GM21381 (cell line): ENCODE measurements around the gene FAM240B.

ENCODE experiments used
- ATAC-seq: cut with Tn5 transposase; IDR thresholded peaks from one replicate; pipeline ENCODE4 v1.9.1; 2021; ENCODE audit warnings: mild to moderate bottlenecking, moderate library complexity; ENCODE audit not compliant: unreplicated experiment

FAM240B gene

DNA sequence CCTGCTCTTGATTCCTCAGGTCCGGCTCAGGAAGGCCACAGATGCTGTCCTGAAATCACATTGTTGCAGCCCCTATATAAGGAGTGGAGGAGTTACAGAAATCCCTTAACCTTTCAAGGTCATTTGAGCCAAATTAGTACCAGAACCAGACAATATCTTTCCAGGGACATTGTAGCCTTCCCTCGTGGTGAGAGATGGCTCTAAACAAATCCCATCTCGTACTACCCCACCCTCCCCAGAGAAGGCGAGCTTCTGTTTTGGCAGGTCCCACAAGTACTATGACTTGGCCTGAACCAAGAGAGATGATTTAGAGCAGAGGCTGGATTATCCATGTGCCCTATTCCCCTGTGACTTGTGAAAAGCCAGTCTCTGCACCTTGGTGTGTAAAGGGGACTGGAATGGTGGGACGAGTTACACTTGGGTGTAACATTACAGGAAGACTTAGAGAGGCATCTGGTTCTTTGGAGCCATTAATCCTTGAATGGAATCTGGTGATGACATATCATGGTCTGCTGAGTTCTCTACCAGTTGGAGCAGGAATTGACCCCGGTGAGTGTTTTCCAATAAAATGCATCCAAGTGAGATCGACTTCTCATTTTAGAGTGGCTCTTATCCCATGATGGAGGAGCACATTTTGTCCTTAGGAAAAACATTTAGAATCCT lies at the start of gene FAM240B:
Gene FAM240B, minus strand, starts transcription at position 51 of the 663 bp plus-strand sequence. CDS start 16,134 bp downstream, outside the sequence.
- no peak for ATAC-seq

DNA sequence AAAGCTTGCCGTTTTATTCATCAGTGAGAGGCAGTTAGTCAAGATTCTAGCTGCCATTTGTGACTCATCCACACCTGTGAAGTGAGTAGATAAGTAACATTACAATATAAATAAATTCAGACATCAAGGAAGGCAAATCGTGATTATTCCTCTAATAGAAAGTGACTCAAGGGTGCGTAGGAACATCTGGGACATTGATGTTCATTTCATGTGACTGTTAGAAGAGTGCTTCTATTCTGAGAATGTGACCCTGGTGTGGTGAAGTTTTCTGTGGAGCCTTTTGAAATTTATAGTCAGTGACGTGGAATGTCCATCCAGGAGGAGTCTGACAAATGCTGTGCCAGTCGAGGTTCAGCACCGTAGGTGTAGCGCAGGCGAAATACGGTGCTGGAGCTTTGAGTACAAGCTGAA lies 48.4 kb upstream of the FAM240B start:
- no peak for ATAC-seq

DNA sequence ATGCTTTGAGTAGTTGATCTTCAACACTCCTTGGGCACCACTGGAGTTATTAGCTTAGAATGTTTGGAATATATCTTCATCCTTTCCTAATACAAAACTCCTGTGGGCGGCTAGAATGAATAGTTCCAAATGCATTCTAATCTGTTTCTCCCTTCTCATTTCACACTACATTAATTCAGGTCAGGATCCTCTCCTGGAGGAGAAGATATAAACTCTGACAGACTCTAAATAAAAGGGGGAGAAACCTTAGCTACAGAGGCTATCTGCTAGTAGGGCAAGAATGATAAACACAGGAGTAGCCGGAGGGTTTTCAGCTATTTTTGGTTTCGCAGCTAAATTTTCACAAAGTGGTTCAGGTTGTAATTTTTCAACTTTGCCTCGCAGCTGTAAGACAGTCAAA lies 45.2 kb upstream of the FAM240B start:
- no peak for ATAC-seq

GRCh38 chr9:38761999-38762398 lies 42.1 kb upstream of the FAM240B start:
- no peak for ATAC-seq

- no peak for ATAC-seq
Measured at GRCh38 chr9:38761339-38761738, 41.4 kb upstream of the FAM240B start.

DNA sequence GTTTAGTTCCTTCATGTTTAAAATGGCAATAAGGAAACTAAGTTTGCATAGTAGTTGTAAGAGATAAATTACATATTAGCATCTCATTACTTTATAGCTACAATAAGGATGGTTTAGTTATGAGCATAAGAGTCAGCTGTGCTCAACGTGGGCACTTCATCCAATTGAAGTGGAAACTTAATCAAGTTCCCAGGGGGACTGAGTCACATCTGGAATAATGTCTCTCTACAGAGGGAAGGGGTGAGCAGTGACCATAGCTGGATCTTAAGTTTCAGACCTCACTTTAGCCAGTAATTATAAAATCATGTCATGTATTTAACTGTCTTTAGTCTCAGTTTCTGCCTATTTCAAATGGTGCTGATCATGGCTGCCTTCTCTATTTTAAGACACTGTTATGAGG lies 36.8 kb upstream of the FAM240B start:
- no peak for ATAC-seq

- ATAC-seq: no peak
Measured at GRCh38 chr9:38747941-38748340, 28.0 kb upstream of the FAM240B start.

DNA sequence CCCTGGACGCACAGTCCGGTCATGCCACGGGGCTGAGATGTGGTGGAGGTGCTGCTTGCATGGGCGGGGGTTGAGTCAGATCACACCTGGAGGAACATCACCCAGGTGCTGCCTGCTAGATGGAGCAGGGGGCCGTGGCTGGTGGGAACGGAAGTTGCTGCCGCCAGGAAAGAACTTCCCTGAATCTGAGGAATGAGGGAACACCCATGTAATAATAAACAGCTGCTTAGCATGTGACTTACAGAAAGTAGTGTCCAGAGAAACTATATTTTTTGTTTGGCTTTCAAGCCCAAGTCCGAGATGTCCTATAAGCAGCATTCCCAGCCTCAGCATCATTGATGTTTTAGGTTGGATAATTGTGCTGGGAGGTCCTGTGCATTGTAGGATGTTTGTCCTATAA lies 27.1 kb upstream of the FAM240B start:
- no peak for ATAC-seq

DNA sequence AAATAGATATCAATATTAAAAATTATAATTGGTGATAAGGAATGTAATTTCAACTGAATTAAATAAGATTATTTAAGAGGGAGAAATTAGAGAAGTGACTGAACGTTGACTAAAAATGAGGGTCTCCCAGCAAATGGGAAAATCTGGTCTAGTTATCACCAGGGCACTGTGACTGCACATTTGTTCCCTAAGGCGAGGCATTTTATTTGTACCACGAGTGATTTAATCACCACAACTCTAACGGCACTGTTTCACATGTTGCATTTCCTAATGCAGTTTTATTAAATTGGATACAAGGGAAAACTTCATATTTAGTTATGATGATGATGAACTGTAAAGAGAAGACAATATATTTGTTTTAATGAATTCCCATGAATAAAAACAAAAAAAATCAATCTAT lies 26.4 kb upstream of the FAM240B start:
- no peak for ATAC-seq

DNA sequence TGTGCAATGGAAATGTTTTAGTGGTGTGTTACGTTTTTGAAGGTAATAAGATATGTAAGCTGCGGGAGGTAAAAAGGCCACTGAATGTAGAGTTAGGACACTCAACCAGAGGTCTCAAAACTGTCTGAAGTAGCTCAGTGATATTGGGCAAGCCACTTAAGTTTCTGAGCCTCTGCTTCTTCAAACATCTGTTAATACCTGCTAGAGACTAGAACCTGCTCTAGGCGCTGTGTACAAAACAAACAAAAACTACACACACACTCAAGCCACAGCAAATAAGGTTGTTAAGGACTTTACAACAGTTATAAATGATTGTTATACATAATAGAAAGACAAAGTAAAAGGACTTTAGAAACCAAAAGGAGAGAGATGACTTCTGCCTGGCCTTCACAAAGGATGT lies 24.6 kb upstream of the FAM240B start:
- no peak for ATAC-seq

DNA sequence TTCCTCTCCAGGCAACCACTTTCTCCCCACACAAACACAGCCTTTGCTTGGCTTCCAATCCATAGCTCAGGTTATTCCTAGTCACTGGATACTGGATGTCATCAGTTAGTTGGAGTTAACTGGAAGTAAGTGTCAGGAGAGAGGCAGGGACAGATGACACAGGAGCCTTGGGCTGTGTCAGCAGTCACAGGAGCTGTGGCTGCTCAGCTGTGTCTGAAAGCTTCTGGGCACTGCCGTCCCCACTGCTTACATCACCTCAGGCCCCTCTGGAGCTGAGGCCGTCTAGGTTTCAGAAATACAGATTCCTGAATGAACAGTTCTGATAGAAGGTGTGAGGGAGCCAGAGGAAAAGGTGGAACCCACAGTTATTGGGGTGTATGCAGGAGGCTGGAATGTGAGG lies 17.3 kb upstream of the FAM240B start:
- no peak for ATAC-seq

DNA sequence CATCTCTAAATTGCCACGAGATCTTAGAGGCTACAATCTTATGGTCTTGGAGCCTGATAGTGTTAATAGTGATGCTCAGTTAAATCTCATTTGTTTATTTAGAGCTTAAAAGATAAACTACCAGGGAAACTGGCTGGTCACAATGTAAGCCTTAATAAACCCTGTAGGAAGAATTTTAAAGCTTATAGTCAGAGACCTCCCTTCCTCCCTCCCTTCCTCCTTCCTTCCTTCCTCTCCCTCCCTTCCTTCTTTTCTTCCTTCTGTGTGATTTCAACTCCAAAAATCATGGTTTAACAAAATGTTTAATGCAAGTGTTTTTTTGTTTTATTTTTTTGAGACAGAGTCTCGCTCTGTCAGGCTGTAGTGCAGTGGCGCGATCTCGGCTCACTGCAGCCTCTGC lies 14.9 kb upstream of the FAM240B start:
- no peak for ATAC-seq

GRCh38 chr9:38733503-38733902 lies 13.6 kb upstream of the FAM240B start:
- no peak for ATAC-seq

- ATAC-seq: no peak
Measured at GRCh38 chr9:38732885-38733284, 13.0 kb upstream of the FAM240B start.

DNA sequence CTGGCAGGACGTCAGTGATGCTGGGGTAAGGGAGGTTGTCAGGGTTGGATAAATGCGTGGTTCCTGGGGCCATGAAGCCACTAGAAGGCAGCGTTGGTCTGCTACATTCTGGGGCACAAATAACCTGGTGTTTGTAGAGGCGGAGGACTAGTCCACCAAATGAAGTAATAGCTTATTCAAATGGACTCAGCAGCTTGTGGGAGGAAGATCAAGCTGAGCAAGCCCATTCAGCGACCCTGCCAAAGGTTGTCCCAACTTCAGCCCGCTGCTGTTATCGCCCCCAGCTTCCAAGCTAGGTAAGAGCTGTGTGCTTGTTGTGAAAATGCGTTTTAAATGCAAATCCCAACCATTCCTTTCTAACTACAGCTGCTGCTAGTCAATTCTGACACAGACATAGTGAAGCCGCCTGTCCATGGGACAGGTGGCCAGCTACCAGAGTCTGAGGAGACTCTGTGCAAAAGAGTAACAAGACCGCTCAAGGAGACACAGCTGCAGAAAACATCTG lies 7.6 kb upstream of the FAM240B start:
- no peak for ATAC-seq

DNA sequence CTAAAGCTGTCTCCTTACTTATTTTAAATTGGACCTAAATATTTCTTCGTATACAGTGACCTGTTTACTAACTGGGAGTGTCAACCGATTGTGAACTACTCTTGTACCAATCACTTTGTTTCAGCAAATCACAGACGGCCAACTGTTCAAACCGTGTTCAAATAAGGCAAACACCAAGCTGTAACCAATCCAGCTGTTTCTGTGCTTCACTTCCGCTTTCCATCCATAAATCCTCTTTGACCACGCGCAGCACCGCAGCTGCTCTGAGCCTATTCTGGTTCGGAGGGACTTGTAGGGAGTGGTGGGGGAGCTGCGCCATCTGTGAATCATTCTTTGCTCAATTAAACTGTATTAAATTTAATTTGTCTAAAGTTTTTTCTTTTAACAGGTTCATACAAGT lies 4.8 kb upstream of the FAM240B start:
- ATAC-seq: no peak

DNA sequence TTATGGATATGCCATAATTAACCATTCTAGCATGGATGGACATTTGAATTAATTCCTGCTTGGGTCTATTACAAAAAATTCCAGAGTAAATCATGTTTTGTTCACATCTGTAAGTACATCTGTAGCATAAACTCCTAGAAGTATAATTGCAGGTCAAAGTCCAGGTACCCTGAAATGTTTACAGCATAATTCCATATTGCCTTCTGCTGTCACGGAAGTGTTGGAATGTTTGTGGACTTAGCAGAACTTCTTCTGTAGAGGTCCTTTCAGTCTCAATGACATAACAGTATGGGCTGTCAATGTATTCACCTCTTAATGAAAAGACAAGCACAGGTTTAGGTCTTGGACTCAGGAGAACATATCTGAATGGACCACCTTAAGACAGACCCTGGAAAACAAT lies 1.8 kb downstream of the FAM240B start:
- ATAC-seq: no peak

DNA sequence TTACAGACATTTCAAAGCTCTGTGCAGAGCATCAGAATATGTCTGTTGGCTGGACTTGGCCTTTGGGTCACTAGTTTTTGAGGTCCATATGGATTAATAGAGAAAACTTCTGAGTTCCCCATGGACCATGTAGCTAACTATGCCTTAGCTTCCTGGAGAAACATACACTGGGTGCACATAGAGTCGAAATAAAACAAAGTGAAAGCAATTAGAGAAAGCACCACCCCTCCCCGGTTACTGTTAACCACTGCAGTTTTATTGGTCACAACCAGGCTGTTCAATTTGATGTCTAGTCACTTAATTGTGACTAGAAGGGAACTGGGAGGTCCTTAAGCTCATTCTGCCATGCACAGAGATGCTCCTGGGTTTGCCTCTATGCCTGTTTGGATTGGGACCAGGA lies 4.2 kb downstream of the FAM240B start:
- no peak for ATAC-seq

- no peak for ATAC-seq
Measured at GRCh38 chr9:38713426-38713825, 6.5 kb downstream of the FAM240B start.

DNA sequence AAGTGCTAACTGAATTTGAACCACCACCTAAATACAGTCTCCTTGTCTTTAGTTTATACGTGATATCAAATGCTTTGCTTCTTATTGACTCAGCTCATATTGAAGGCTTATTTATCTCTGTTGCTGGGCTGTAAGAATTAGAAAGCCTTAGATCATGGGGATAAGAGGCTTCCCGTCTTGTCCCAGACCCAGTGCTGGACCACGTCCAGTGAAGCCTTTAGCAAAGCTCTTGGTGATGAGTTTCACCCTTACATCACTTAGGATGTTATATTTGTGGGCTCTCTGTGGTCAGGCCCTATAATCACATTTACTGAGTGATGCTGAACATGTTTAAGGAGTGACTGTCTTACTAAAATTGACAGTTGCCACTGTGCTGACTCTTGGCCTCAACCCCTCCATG lies 11.2 kb downstream of the FAM240B start:
- no peak for ATAC-seq

GRCh38 chr9:38707885-38708637 lies 11.9 kb downstream of the FAM240B start:
- ATAC-seq: no peak

DNA sequence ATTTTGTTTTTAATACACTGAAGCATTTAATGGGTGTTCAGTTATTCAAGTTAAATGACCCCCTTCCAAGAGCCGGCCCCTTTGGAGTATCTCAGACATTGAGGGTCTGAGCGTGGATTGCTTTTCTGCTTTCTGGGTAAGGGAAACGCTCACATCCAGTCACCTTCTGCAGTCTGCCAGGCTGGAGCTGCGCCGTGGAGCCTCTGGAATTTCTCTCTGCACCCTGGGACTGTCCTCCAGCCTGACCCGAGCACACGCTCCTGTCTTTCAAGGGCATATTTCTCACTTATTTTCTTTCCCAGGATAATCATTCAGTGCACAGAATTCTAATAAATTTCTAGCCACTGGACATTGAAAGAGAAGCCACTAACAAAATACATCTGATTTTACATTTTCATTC lies 13.4 kb downstream of the FAM240B start:
- no peak for ATAC-seq
